Transverse colon (tissue), 4 donors: Measurements from ENCODE around the gene ATP6V1D. TPM values are rescaled to one million over a fixed set of nuclear protein-coding genes. Genes with fewer than 3 reads are reported as not detected.

Experiments
- DNase-seq: peaks from one replicate; pipeline ENCODE4 v3.0.0-alpha.2; 2019
- H3K27ac ChIP-seq, 4 donors: fragments of 200-600 bp; sonication (generic); 2 replicates each; pipeline ENCODE4 v1.5.1; 2016 to 2018; ENCODE audit warnings: inconsistent platforms in 4 of 4
- H3K27me3 ChIP-seq: fragments of 200-600 bp; sonication (generic); 2 replicates; pipeline ENCODE4 v1.5.1; 2017; ENCODE audit warnings: inconsistent platforms
- H3K36me3 ChIP-seq, 4 donors: fragments of 200-600 bp; sonication (generic); 2 replicates each; pipeline ENCODE4 v1.5.1; 2017 to 2019; ENCODE audit warnings: inconsistent platforms in 4 of 4
- H3K4me1 ChIP-seq, 4 donors: fragments of 200-600 bp; sonication (generic); 2 replicates each; pipeline ENCODE4 v1.5.1; 2017 to 2020; ENCODE audit warnings: inconsistent platforms in 4 of 4
- H3K4me3 ChIP-seq, 4 donors: fragments of 200-600 bp; sonication (generic); 1 replicate in 1 of 4; 2 replicates in 3 of 4; pipeline versions ENCODE4 v1.5.1 to v1.6.1; 2017 to 2019; ENCODE audit warnings: inconsistent platforms in 4 of 4
- H3K9me3 ChIP-seq, 2 donors: fragments of 200-600 bp; sonication (generic); 2 replicates each; pipeline ENCODE4 v1.5.1; 2017 to 2019; ENCODE audit warnings: inconsistent platforms in 2 of 2
- EP300 ChIP-seq: sonication (generic); formaldehyde crosslinking; IDR thresholded peaks from one replicate; pipeline ENCODE4 v1.6.1; 2017; ENCODE audit warnings: antibody characterized with exemption, low read depth
- POLR2A ChIP-seq: fragments of 450-650 bp; IDR thresholded peaks from one replicate; pipeline ENCODE4 v1.6.1; 2016; ENCODE audit warnings: antibody characterized with exemption, mild to moderate bottlenecking, moderate library complexity
- POLR2AphosphoS5 ChIP-seq, 3 donors: sonication (generic); formaldehyde crosslinking; IDR thresholded peaks; one replicate each; pipeline ENCODE4 v1.6.1; 2016; ENCODE audit warnings: antibody characterized with exemption in 3 of 3
- WGBS, 2 donors: methylation state at CpG; one replicate each; pipeline ENCODE4 v1.1.5; 2018; ENCODE audit warnings: low coverage in 1 of 2; 5-methylcytosine and 5-hydroxymethylcytosine counted together
- in situ Hi-C, 4 donors: fragments of 200-750 bp; cut with MboI; loops; one replicate each; pipeline versions ENCODE4 v1.15.0 to v1.15.1; 2017; ENCODE audit warnings: low sequenced_read_pairs in 3 of 4, low pct_ligation_motif_present in 1 of 4, low pct_unique_long_range_greater_than_20kb in 1 of 4
- intact Hi-C: fragments of 100-400 bp; cut with DNase I; formaldehyde crosslinking; loops from one replicate; pipeline ENCODE4 v1.15.1; 2023; ENCODE audit warnings: low total_unique reads
- small RNA-seq, 4 donors: library from RNA; depleted of rRNA; stranded (forward); fragments of <200 nt; gene quantifications; one replicate each; pipeline ENCODE3, GENCODE V24; 2016
- total RNA-seq, 4 donors: library from RNA; depleted of rRNA; stranded (reverse); fragments of >200 nt; gene quantifications; one replicate each; pipeline ENCODE4 v1.1.0, GENCODE V29; 2016
- TF ChIP-seq, protein P1 (sequence below), 5 experiments: fragments of 200-600 bp in 3 of 5; fragments of 450-650 bp in 2 of 5; sonication (generic) in 3 of 5; IDR thresholded peaks; 1 replicate in 2 of 5; 2 replicates in 3 of 5; pipeline ENCODE4 v1.5.1; 2016 to 2017; ENCODE audit warnings: antibody characterized with exemption in 5 of 5, inconsistent platforms in 3 of 5, mild to moderate bottlenecking in 2 of 5, moderate library complexity in 1 of 5

ATP6V1D gene
- total RNA-seq, 4 donors from 2014 or later, result 65.5 to 104 (median 94.7) TPM

- no peak overlapping the region for H3K27ac ChIP-seq
- in situ Hi-C loops, result no loop called here
- H3K4me3 ChIP-seq, result no peak overlapping the region
- TF ChIP-seq POLR2A, result no peak
- TF ChIP-seq POLR2AphosphoS5 (IDR thresholded peaks at IDR 0.05), result no peak
- TF ChIP-seq, protein P1, sequence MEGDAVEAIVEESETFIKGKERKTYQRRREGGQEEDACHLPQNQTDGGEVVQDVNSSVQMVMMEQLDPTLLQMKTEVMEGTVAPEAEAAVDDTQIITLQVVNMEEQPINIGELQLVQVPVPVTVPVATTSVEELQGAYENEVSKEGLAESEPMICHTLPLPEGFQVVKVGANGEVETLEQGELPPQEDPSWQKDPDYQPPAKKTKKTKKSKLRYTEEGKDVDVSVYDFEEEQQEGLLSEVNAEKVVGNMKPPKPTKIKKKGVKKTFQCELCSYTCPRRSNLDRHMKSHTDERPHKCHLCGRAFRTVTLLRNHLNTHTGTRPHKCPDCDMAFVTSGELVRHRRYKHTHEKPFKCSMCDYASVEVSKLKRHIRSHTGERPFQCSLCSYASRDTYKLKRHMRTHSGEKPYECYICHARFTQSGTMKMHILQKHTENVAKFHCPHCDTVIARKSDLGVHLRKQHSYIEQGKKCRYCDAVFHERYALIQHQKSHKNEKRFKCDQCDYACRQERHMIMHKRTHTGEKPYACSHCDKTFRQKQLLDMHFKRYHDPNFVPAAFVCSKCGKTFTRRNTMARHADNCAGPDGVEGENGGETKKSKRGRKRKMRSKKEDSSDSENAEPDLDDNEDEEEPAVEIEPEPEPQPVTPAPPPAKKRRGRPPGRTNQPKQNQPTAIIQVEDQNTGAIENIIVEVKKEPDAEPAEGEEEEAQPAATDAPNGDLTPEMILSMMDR (IDR thresholded peaks at IDR 0.05), result no peak
- TF ChIP-seq EP300, result no peak
- no peak for DNase-seq
- peaks cover 0 to 57% (median 12%) of the 10 kb centered on the region in 4 donors for H3K36me3 ChIP-seq
- no peaks in the 10 kb centered on the region for H3K27me3 ChIP-seq
- intact Hi-C loops, result no loop called here
- H3K9me3 ChIP-seq, result no peaks in the 10 kb centered on the region
- no peaks in the 10 kb centered on the region for H3K4me1 ChIP-seq
Observed at GRCh38 chr14:67319142-67319541, 40.5 kb downstream of the ATP6V1D start.

DNA sequence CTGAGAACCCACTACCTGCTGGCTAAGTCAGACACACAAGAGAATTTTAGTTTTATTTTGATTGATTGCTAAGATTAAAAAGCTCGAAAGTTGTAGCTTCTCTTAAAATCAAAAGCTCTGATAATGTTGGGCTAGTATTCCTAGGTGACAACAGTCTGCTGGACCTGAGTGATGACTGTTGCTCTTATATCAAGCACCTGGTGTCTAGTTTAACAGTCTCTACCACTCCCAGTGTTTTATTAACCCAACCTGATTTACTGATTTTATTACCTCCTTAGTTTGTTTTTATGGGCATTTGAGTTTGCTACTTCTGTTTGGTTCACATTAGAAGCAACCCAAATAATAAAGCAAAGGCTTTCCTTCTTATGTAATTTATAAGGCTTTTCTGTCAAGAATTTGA, 41.8 kb downstream of the ATP6V1D start:
- in situ Hi-C loops (no loop called here), intact Hi-C loops (no loop called here)
- no peaks in the 10 kb centered on the region for H3K27me3 ChIP-seq
- WGBS, 2 donors, result 57 to 71% methylated on average over 1 of the region's 1 CpG
- no peak overlapping the region for H3K27ac ChIP-seq
- TF ChIP-seq, protein P1 (IDR thresholded peaks at IDR 0.05), result no peak
- TF ChIP-seq POLR2AphosphoS5 (IDR thresholded peaks at IDR 0.05) (no peak), POLR2A (no peak), EP300 (no peak)
- no peak overlapping the region for H3K4me3 ChIP-seq
- H3K36me3 ChIP-seq, result peaks cover 0 to 47% (median 12%) of the 10 kb centered on the region in 4 donors
- no peak for DNase-seq
- no peaks in the 10 kb centered on the region for H3K9me3 ChIP-seq
- no peaks in the 10 kb centered on the region for H3K4me1 ChIP-seq

GRCh38 chr14:67313153-67313552, 46.5 kb downstream of the ATP6V1D start:
- Histone ChIP-seq H3K27ac (no peak overlapping the region), H3K36me3 (peaks cover 0 to 22% (median 3%) of the 10 kb centered on the region in 4 donors), H3K9me3 (no peaks in the 10 kb centered on the region), H3K4me3 (no peak overlapping the region), H3K4me1 (no peaks in the 10 kb centered on the region), H3K27me3 (no peaks in the 10 kb centered on the region)
- 30 to 57% methylated on average over 1 of the region's 1 CpG for WGBS, 2 donors
- TF ChIP-seq EP300 (no peak), POLR2A (no peak), POLR2AphosphoS5 (IDR thresholded peaks at IDR 0.05) (no peak)
- TF ChIP-seq, protein P1 (IDR thresholded peaks at IDR 0.05), result no peak
- in situ Hi-C loops (no loop called here), intact Hi-C loops (no loop called here)
- DNase-seq, result no peak

DNA sequence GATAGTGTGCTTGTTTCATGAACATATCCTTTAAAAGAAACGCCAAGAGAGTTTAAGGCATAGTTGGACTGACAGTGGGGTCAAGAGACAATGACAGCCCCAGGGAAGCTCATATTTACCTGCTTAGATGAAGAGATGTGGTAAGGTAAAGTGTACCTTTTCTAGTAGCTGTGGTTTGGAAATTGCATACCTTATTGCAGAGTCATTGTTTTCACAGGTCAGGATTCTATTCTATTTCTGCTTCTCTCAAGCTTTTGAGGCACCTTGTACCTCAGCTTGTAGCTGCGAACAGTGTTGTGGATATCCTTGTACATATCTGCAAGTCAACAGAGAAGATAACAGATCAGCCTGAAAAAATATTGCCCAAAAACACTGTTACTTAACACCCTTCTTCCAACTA, 47.7 kb downstream of the ATP6V1D start:
- no peaks in the 10 kb centered on the region for H3K27me3 ChIP-seq
- H3K9me3 ChIP-seq, result no peaks in the 10 kb centered on the region
- H3K36me3 ChIP-seq, result peaks cover 0 to 9% (median 2%) of the 10 kb centered on the region in 4 donors
- intact Hi-C loops (no loop called here), in situ Hi-C loops (no loop called here)
- H3K27ac ChIP-seq, result no peak overlapping the region
- TF ChIP-seq EP300 (no peak), POLR2AphosphoS5 (IDR thresholded peaks at IDR 0.05) (no peak), POLR2A (no peak)
- TF ChIP-seq, protein P1 (IDR thresholded peaks at IDR 0.05), result no peak
- H3K4me1 ChIP-seq, result no peaks in the 10 kb centered on the region
- H3K4me3 ChIP-seq, result no peak overlapping the region
- DNase-seq, result no peak
- 95 to 96% methylated on average over 2 of the region's 2 CpGs for WGBS, 2 donors

Small RNA genes lying within 50 kb of the gene (small RNA-seq; reads per million reads assigned to genes)
- gene RF00019, result 0 reads per million in 4 donors

Other genes with a start within 250 kb of the ATP6V1D start
- not detected for gene GARIN2, start 170.4 kb downstream of the ATP6V1D start, total RNA-seq
- 10 to 100 TPM in 3 of 4 donors, 1 to 10 TPM in 1; 8.6 to 77.1 (median 49.5) TPM for gene PALS1, start 118.4 kb downstream of the ATP6V1D start, total RNA-seq
- 10 to 100 TPM in 2 of 4 donors, 1 to 10 TPM in 2; 7.1 to 51.7 (median 21.7) TPM for gene EIF2S1, start 524 bp upstream of the ATP6V1D start, total RNA-seq
- gene PLEK2, start 52.4 kb upstream of the ATP6V1D start, total RNA-seq, result 10 to 100 TPM in 3 of 4 donors, 1 to 10 TPM in 1; 5.2 to 61.1 (median 28.9) TPM
- 10 to 100 TPM in 1 of 4 donors, 1 to 10 TPM in 3; 3.7 to 13.5 (median 7.4) TPM for gene TMEM229B, start 128.9 kb upstream of the ATP6V1D start, total RNA-seq
- gene PLEKHH1, start 173.5 kb upstream of the ATP6V1D start, total RNA-seq, result 100 to 1,000 TPM in 1 of 4 donors, 10 to 100 TPM in 3; 71.1 to 123 (median 79.7) TPM
- gene PIGH, start 240.5 kb upstream of the ATP6V1D start, total RNA-seq, result 10 to 100 TPM; 18.9 to 41.9 (median 27.7) TPM